Endothelial cell of umbilical vein (primary cell): ENCODE data around the gene GFOD1. TPM values are rescaled to one million over a fixed set of nuclear protein-coding genes. Genes with fewer than 3 reads are reported as not detected.

Source experiments
- Bru-seq: library from RNA; stranded (reverse); fragments of 400-500 nt; gene quantifications from one replicate; lab custom pipeline; 2021; lab: Mats Ljungman, UMichigan
- BruChase-seq, 2 experiments: library from RNA; stranded (reverse); fragments of 400-500 nt; gene quantifications; one replicate each; lab custom pipeline; 2021; lab: Mats Ljungman, UMichigan
- BruUV-seq: library from RNA; stranded (reverse); fragments of 400-500 nt; replicated peaks from 2 replicates; lab custom pipeline; 2021; lab: Mats Ljungman, UMichigan
- CTCF ChIA-PET: fragments of 300-600, 350-600 bp; sonication (Branson Sonifier 250); formaldehyde crosslinking; loops from one replicate; lab custom pipeline; 2021; ENCODE audit warnings: antibody characterized with exemption, inconsistent platforms; lab: Charles Lee
- POLR2A ChIA-PET: fragments of 300-600, 350-600 bp; sonication (Branson Sonifier 250); formaldehyde crosslinking; loops from one replicate; lab custom pipeline; 2021; ENCODE audit warnings: antibody characterized with exemption, inconsistent platforms; lab: Charles Lee
- DNase-seq: peaks from one replicate; pipeline ENCODE4 v3.0.0-alpha.2; 2011; ENCODE audit warnings: low read depth, low spot score
- FAIRE-seq: peaks from 2 replicates; lab custom pipeline; 2011; peaks lifted over from hg19 to GRCh38; lab: Jason Lieb, UNC
- H2AFZ ChIP-seq: 2 replicates; pipeline ENCODE4 v1.6.0; 2012; ENCODE audit warnings: low read depth, low read length, control low read depth, inconsistent platforms
- H3K27ac ChIP-seq: 2 replicates; pipeline ENCODE4 v1.5.1; 2011; ENCODE audit warnings: low read depth, mild to moderate bottlenecking, control low read depth, low read length, moderate library complexity; ENCODE audit not compliant: insufficient read depth
- H3K27me3 ChIP-seq, 2 experiments: 2 replicates each; pipeline versions ENCODE4 v1.6.0 to v1.6.1; 2011; ENCODE audit warnings: low read length in 2 of 2, mixed read lengths in 1 of 2; ENCODE audit not compliant: control insufficient read depth in 2 of 2, insufficient read depth in 2 of 2
- H3K36me3 ChIP-seq, 2 experiments: 2 replicates in 1 of 2; 3 replicates in 1 of 2; pipeline ENCODE4 v1.5.1; 2011; ENCODE audit warnings: low read length in 2 of 2, mild to moderate bottlenecking in 1 of 2, moderate library complexity in 1 of 2; ENCODE audit not compliant: control insufficient read depth in 2 of 2, insufficient read depth in 2 of 2; ENCODE audit errors: extremely low read depth in 1 of 2
- H3K4me1 ChIP-seq: 3 replicates; pipeline ENCODE4 v1.5.1; 2011; ENCODE audit warnings: mild to moderate bottlenecking, low read length; ENCODE audit not compliant: control insufficient read depth, insufficient read depth; ENCODE audit errors: extremely low read depth
- H3K4me2 ChIP-seq: 2 replicates; pipeline ENCODE4 v1.6.1; 2011; ENCODE audit warnings: low read length, control low read depth, mixed read lengths; ENCODE audit not compliant: insufficient read depth
- H3K4me3 ChIP-seq, 3 experiments: fragments of 200-600 bp in 1 of 3; sonication (generic), shearing (Covaris generic) in 1 of 3; replicated peaks in 1 of 3; 2 replicates each; pipeline ENCODE4 v1.5.1; 2011 to 2016; ENCODE audit warnings: control low read depth in 3 of 3, low read length in 3 of 3, mild to moderate bottlenecking in 2 of 3, inconsistent platforms in 1 of 3, low read depth in 1 of 3, moderate library complexity in 1 of 3; ENCODE audit not compliant: insufficient read depth in 1 of 3
- H3K79me2 ChIP-seq: 2 replicates; pipeline ENCODE4 v1.6.0; 2012; ENCODE audit warnings: low read length, inconsistent platforms; ENCODE audit not compliant: control insufficient read depth, insufficient read depth
- H3K9ac ChIP-seq: replicated peaks from 2 replicates; pipeline ENCODE3; 2011; ENCODE audit warnings: low read length, control low read depth; ENCODE audit not compliant: insufficient read depth; ENCODE audit errors: extremely low read depth
- H3K9me1 ChIP-seq: replicated peaks from 3 replicates; pipeline ENCODE4 v1.6.0; 2011; ENCODE audit warnings: mild to moderate bottlenecking, low read length; ENCODE audit not compliant: control insufficient read depth, insufficient read depth; ENCODE audit errors: extremely low read depth
- H3K9me3 ChIP-seq: replicated peaks from 2 replicates; pipeline ENCODE4 v1.5.1; 2012; ENCODE audit warnings: low read length, inconsistent platforms; ENCODE audit not compliant: control insufficient read depth, insufficient read depth
- H4K20me1 ChIP-seq: replicated peaks from 2 replicates; pipeline ENCODE3; 2011; ENCODE audit warnings: mild to moderate bottlenecking, low read length; ENCODE audit not compliant: control insufficient read depth, insufficient read depth; ENCODE audit errors: extremely low read depth
- EZH2 ChIP-seq: IDR thresholded peaks from 2 replicates; pipeline ENCODE4 v1.6.1; 2012; ENCODE audit warnings: borderline replicate concordance, low read depth, mild to moderate bottlenecking, moderate library complexity, low read length, inconsistent platforms; ENCODE audit not compliant: severe bottlenecking
- FOS ChIP-seq: IDR thresholded peaks from 2 replicates; pipeline ENCODE4 v1.6.1; 2011; ENCODE audit warnings: mild to moderate bottlenecking, low read length, moderate library complexity, borderline replicate concordance; ENCODE audit not compliant: insufficient read depth
- GATA2 ChIP-seq: IDR thresholded peaks from 2 replicates; pipeline ENCODE4 v1.7.0; 2011; ENCODE audit warnings: low read depth, mild to moderate bottlenecking, moderate library complexity, mixed read lengths, low read length; ENCODE audit not compliant: insufficient read length, insufficient read depth
- JUN ChIP-seq: IDR thresholded peaks from 2 replicates; pipeline ENCODE4 v1.6.1; 2011; ENCODE audit warnings: borderline replicate concordance, low read depth; ENCODE audit not compliant: insufficient read length, insufficient read depth
- MYC ChIP-seq: IDR thresholded peaks from one replicate; pipeline ENCODE4 v1.6.1; 2011; ENCODE audit warnings: mild to moderate bottlenecking, low read depth, low read length
- POLR2A ChIP-seq: IDR thresholded peaks from 2 replicates; pipeline ENCODE4 v1.6.1; 2012; ENCODE audit warnings: low read depth, mild to moderate bottlenecking, control low read depth, low read length
- POLR2AphosphoS5 ChIP-seq: IDR thresholded peaks from 2 replicates; pipeline ENCODE4 v1.6.1; 2012; ENCODE audit warnings: low read depth, mild to moderate bottlenecking, control low read depth, low read length, moderate library complexity; ENCODE audit not compliant: insufficient read depth
- dilution Hi-C: fragments of 300-500 bp; cut with MboI; formaldehyde crosslinking; loops from one replicate; pipeline ENCODE4 v1.15.0; 2019; ENCODE audit warnings: low sequenced_read_pairs; ENCODE audit not compliant: extremely low pct_ligation_motif_present
- intact Hi-C: fragments of 100-400 bp; cut with micrococcal nuclease; formaldehyde crosslinking; loops from one replicate; pipeline ENCODE4 v1.10.0; 2022
- long read RNA-seq: library from polyadenylated mRNA; stranded (forward); transcript quantifications from one replicate; pipeline ENCODE4 v2.0.0, GENCODE V29; 2021
- polyA minus RNA-seq, 3 experiments: library from RNA; depleted of rRNA, polyadenylated mRNA; stranded (reverse); fragments of >200 nt; gene quantifications; 1 replicate in 1 of 3; 2 replicates in 2 of 3; pipeline ENCODE4 v1.2.3, GENCODE V29; 2011
- polyA plus RNA-seq, 4 experiments: library from polyadenylated mRNA; depleted of rRNA in 3 of 4; stranded (reverse) in 3 of 4; unstranded in 1 of 4; fragments of >200 nt; gene quantifications; 2 replicates each; pipeline versions ENCODE4 v1.2.1 to v1.2.3, GENCODE V29; 2011 to 2012; ENCODE audit warnings: missing spikeins in 1 of 4
- total RNA-seq: library from RNA; stranded (reverse); gene quantifications from 2 replicates; pipeline ENCODE4 v1.2.3, GENCODE V29; 2021
- TF ChIP-seq, protein P1 (sequence below): IDR thresholded peaks from 2 replicates; pipeline ENCODE4 v1.6.1; 2011; ENCODE audit not compliant: insufficient read depth, insufficient read length
- TF ChIP-seq, protein P2 (sequence below), 2 donors: IDR thresholded peaks; 1 replicate in 1 of 2; 2 replicates in 1 of 2; pipeline ENCODE4 v1.5.1; 2011; ENCODE audit warnings: low read length in 2 of 2, mild to moderate bottlenecking in 2 of 2, moderate library complexity in 2 of 2, control low read depth in 1 of 2, inconsistent platforms in 1 of 2, low read depth in 1 of 2; ENCODE audit not compliant: insufficient read depth in 1 of 2; ENCODE audit errors: extremely low read depth in 1 of 2

The GFOD1 gene, protein sequence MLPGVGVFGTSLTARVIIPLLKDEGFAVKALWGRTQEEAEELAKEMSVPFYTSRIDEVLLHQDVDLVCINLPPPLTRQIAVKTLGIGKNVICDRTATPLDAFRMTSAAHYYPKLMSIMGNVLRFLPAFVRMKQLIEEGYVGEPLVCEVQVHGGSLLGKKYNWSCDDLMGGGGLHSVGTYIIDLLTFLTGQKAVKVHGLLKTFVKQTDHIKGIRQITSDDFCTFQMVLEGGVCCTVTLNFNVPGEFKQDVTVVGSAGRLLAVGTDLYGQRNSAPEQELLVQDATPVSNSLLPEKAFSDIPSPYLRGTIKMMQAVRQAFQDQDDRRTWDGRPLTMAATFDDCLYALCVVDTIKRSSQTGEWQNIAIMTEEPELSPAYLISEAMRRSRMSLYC
- 24.1 and 26.3 TPM in 2 replicates for total RNA-seq
- 10.8 and 12.1 TPM in 2 replicates for polyA plus RNA-seq
- polyA plus RNA-seq (2011; cell fraction: cytosol; rRNA removed): 9.3 and 11.7 TPM in 2 replicates
- 22.4 and 23.3 TPM in 2 replicates for polyA plus RNA-seq (2011; cell fraction: nucleus; rRNA removed)
- polyA plus RNA-seq (2012): 3.4 and 4.5 TPM in 2 replicates
- 39.3 and 39.6 TPM in 2 replicates for polyA minus RNA-seq
- 8.0 TPM for polyA minus RNA-seq (2011; cell fraction: cytosol; rRNA and poly(A)+ RNA removed)
- 47.0 and 49.5 TPM in 2 replicates for polyA minus RNA-seq (2011; cell fraction: nucleus; rRNA and poly(A)+ RNA removed)
- percentile 88 among the genes with signal in this experiment for Bru-seq, nascent RNA
- BruChase-seq, experiment 1, labeled RNA remaining after a 6-hour chase: percentile 82 among the genes with signal in this experiment
- BruChase-seq, experiment 2, labeled RNA remaining after a 2-hour chase: percentile 84 among the genes with signal in this experiment
- long read RNA-seq, full-length matches to known transcripts: 8 of 29 reads
- long read RNA-seq, partial matches to known transcripts: 1 of 29 reads
- long read RNA-seq, other reads (novel, unspliced or antisense): 20 of 29 reads

DNA sequence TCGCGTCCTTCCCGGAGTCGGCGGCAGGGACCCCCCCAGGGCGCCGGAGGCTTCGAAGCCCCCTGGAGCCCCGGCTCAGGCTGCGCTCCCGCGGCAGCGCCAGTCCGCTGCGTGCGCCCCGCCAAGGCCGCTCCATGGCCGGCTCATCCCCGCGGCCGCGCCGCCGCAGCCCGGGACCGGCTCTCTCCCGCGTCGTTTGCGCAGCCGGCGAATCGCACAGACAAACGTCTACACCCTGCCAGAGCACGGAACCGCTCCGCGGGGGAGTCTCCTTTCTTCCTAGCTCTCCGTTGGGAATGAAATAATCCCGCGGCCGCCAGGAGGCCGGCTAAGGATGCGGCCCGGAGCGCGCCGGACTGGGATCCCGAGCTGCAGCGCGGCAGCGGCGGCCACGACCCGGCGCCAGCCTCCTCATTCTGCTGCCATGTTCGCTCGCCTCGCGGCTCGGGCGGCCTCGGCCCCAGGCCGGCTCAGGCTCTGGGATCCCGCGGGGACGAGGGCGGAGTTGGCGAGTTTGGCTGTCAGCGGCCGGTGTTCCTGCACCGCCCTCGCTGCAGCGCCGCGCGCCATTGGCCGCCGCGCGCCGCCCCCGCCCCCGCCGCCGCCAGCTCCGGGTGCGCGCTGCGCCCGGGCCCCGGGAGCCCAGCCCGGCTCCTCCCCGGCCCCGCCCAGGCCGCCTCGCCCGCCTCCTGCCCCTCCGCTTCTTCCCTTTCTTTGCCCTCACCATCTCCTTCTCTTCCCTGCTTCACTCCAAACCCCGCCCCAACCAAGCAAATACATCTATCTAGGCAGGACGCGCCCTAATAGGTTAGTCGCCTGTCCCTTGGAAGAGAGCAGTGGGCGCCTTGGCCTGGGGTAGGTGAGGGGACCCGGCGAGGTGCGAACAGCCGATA, at the start of gene GFOD1:
TSS of gene GFOD1 (minus strand) at position 479 of the 893 bp plus-strand sequence. CDS start 710 bp downstream, outside the sequence.
- no TSS peak for BruUV-seq
- Histone ChIP-seq H3K4me2 (peak within 1 kb of the TSS; percentile 84), H3K4me1 (peaks cover 23% of the 10 kb centered on the region), H2AFZ (peak within 1 kb of the TSS; percentile 85), H3K79me2 (peaks cover 29% of the 10 kb centered on the region), H3K27me3 (no peaks in the 10 kb centered on the region), H3K9ac (peak within 1 kb of the TSS; percentile 62), H3K36me3 (no peaks in the 10 kb centered on the region), H4K20me1 (no peaks in the 10 kb centered on the region), H3K4me3 (peak within 1 kb of the TSS; percentile 56 to 79 (median 62)), H3K27ac (peak within 1 kb of the TSS; percentile 29), H3K9me1 (no peaks in the 10 kb centered on the region), H3K9me3 (no peaks in the 10 kb centered on the region)
- peak; percentile 96 for FAIRE-seq
- intact Hi-C loops (loop anchor here (1.0 to 5.0 kb wide), 8 partner anchors 9 to 220 kb away; partner anchors contain the start of genes NOL7 and SIRT5), dilution Hi-C loops (no loop called here)
- CTCF ChIA-PET: interaction anchor here (0.7 to 5.4 kb wide), 25 partner anchors 9 to 185 kb away, joined by 3 to 60 read pairs (median 4); partner anchors contain the start of genes NOL7, SIRT5 and TBC1D7
- DNase-seq: peak; percentile 84
- POLR2A ChIA-PET: interaction anchor here (0.7 to 2.4 kb wide), 4 partner anchors 87 to 152 kb away, joined by 3 to 7 read pairs (median 5); partner anchors contain the start of genes NOL7 and SIRT5
- TF ChIP-seq MYC (no peak), EZH2 (no peak), POLR2A (peak; percentile 90), POLR2AphosphoS5 (peak; percentile 89), FOS (no peak), GATA2 (no peak), JUN (no peak)
- TF ChIP-seq, protein P1, sequence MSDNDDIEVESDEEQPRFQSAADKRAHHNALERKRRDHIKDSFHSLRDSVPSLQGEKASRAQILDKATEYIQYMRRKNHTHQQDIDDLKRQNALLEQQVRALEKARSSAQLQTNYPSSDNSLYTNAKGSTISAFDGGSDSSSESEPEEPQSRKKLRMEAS: no peak
- TF ChIP-seq, protein P2, sequence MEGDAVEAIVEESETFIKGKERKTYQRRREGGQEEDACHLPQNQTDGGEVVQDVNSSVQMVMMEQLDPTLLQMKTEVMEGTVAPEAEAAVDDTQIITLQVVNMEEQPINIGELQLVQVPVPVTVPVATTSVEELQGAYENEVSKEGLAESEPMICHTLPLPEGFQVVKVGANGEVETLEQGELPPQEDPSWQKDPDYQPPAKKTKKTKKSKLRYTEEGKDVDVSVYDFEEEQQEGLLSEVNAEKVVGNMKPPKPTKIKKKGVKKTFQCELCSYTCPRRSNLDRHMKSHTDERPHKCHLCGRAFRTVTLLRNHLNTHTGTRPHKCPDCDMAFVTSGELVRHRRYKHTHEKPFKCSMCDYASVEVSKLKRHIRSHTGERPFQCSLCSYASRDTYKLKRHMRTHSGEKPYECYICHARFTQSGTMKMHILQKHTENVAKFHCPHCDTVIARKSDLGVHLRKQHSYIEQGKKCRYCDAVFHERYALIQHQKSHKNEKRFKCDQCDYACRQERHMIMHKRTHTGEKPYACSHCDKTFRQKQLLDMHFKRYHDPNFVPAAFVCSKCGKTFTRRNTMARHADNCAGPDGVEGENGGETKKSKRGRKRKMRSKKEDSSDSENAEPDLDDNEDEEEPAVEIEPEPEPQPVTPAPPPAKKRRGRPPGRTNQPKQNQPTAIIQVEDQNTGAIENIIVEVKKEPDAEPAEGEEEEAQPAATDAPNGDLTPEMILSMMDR (IDR thresholded peaks at IDR 0.05; ENCODE audit: extremely low read depth in 1 of 2, insufficient read depth in 1 of 2, low read depth in 1 of 2, low read length in 2 of 2): peak; percentile 14 to 34
